GF-D8 (cell line): ENCODE data around the gene CSPG4.
"Not testable (repeated sequence)": the region's sequence is repeated elsewhere in the genome, so short reads cannot be mapped to it uniquely, and the experiment has no call there.

Experiments
- DNase-seq: peaks from one replicate; lab custom pipeline; 2025; lab: John Stamatoyannopoulos, UW

Gene CSPG4

DNA sequence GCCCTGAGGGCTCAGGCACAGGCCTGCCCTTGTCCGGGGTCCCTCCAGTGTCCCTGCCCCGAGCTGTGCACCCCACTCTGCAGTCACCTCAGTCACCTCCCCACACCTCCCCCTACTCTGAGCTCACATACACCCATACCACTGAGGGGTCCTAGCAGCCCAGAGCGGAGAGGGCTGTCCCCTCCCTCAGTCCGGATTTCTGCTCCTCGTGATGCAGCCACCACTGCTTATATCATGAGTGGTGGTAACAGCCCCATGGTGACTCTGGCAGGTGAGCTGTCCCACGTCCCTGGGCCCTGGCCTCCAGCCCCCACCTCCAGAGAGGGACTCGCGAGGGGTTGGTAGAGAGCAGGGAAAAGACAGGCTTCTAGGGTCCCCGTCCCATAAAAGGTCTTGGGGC, 8.0 kb downstream of the CSPG4 start:
- no peak for DNase-seq

DNA sequence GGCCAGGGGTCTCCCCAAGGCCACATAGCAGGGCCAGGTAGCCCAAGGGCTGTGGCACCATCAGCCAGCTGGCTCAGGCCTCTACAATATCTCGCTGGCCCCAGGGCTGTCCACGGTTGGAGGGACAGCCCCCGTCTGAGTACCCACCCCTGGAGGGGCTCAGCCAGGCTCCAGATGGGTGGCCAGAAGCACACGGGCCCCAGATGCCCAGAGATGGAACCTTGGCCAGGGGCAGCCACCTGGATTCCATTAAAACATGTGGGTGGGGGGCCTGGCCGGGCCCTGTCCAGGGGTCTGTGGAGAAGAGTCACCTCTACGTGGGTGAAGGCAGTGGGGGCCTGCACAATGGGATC, 8.4 kb downstream of the CSPG4 start:
- no peak for DNase-seq

DNA sequence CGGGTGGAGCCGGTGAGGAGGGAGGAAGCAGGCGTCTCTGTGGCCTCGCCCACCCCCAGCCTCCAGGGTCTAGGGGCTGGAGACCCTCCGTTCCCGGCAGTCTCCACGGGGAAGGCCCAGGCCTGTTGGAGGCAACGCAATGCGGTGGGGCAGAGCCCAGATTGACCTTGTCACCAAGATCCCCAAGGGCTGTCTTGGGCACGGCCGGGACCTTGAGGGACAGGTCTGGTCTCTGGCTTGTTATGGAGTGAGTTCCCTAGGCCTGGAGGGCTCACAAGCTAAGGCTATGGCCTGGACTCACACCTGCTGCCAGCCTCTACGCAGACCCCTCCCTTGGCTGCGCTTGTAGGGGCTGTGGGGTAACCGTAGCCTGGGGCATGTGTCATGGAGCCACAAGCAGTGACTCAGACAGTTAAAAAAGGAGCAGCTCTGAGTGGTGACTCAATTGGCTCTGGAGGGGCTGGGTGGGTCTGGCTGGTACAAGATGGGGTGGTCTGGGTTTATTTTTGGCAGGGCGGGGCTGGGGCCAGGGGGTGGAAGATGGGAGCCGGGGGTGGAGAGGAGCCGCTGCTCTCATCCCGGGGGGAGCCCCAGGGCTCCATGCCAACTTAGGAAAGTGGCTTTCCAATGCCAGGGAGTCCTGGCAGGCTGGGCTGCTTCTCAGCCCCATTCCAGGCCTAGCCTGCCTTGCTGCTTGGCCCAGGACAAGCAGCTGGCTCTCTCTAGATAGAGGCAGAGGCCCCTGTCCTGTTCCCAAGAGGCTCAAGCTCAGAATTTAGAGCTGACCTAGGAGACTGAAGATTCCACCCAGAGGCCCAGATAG, 9.0 kb downstream of the CSPG4 start:
- not testable (repeated sequence) for DNase-seq

DNA sequence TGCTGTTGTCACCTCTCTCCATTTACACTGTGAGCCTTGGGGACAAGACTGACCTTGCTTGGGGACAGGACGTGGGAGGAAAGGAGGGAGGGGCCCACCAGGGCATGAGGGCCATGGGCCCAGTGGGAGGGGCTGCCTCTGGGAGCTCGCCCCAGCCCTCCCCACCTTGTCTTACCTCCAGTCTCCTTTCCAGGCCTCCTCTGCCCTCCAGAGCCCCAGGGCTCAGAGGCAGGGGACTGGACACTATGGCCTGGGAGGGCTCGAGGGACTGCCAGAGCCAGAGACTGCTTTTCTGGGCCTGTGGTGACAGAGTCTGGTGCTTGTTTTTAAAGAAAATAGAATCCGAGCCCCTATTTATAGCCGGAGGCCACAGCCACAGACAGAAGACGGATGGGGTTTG, 10.2 kb downstream of the CSPG4 start:
- no peak for DNase-seq

DNA sequence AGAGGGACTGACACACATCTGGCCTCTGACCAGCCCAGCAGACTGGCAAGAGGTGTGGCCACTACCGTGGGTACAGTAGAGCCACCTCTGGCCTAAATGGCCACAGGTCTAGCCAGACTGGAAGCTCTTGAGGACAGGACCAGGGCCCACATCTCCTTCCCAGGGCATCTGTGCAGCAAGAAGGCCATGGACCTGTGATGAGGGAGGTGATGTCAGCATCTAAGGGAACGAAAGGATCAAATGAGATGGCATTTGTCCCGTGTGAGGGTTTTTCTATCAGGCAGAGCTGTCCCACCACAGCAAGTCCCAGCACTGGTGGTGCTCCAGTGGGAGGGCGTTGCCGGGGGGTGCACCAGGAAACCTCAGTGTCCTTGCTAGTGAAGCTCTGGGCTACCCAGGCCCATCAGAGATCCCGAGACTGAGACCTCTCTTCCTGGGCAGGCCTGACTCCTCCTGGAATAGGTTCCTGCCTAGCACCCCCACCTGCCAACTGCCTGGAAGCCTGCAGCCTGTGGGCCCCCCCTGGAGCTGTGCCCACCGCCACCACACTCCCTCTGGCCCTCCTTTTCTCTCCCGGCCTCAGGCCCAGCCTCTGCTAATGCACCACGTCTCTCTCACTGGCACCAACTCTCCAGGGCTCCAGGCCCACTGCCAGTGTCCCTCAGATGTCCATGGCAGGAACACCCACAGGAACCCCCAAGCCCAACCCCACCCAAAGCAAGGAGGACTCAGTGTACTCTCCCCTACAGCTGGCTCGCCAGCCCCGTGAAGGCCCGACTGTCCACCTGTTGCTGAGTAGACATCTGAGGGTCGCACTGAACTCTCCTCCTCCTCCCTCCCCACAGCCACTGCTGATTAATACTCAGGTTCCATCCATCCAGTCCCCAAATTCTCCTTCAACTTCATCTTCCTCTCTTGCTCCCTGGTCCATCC, 11.3 kb downstream of the CSPG4 start:
- not testable (repeated sequence) for DNase-seq

DNA sequence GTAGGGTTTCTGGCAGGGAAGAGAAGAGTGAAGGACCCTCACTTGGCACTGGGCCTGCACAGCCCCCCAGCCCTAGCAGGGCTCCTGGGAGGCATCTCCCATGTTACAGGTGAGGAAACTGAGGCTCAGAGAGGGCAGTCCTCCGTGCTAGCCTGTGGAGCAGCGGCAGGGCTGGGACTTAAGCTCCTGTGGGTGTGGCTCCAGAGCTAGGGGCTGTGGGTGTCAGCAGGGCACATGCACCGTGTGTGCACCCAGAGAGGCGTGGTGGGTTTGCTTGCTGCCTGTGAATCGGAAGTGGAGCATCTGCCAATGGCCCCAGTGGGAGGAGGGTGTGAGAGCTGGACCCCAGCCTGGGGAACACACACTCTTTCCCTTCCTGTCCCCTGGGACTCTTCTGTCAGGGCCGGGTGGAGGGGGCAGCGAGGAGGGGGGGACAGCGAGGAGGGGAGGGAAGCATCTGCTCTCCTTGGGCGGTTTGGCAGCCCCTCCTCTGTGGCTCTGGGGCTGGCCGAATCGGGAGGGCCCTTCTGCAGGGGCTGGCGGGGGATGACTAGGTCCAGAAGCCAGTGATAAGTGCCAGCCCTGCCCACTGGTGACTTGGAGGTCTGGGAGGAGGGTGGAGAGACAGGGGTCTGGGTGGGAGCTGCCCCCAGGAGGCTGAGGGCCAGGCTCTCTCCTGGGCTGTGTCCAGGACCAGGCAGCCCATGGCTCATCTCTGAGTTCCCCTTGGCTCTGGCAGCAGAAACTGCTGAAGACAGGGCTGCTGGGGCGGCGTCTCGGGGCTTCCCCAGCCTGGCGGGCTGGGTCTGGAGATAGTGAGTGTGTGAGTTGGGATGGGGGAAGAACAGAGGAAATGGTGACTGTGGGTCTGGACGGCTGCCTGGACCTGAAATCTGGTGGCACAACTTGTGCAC, 12.4 kb downstream of the CSPG4 start:
- peak; percentile 71 for DNase-seq

DNA sequence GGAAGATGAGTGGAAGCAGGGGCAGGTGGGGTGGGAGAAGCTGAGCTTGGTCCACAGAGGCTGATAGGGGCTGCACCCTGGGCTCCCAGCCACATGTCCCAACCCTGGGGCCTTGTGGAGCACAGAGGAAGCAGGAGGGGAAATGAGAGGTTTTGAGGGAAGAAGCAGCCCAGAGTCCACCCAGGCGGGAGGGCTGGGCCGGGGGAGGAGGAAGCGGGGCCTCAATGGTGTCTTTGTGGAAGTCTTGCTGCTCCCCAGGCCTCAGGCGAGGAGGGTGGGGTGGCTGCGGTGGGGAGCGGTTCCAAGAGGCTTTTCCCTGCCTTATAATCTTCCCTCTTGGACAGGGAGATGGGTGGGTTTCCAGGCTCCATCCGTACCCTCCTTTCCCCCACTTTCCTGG, 13.1 kb downstream of the CSPG4 start:
- DNase-seq, result peak; percentile 28

DNA sequence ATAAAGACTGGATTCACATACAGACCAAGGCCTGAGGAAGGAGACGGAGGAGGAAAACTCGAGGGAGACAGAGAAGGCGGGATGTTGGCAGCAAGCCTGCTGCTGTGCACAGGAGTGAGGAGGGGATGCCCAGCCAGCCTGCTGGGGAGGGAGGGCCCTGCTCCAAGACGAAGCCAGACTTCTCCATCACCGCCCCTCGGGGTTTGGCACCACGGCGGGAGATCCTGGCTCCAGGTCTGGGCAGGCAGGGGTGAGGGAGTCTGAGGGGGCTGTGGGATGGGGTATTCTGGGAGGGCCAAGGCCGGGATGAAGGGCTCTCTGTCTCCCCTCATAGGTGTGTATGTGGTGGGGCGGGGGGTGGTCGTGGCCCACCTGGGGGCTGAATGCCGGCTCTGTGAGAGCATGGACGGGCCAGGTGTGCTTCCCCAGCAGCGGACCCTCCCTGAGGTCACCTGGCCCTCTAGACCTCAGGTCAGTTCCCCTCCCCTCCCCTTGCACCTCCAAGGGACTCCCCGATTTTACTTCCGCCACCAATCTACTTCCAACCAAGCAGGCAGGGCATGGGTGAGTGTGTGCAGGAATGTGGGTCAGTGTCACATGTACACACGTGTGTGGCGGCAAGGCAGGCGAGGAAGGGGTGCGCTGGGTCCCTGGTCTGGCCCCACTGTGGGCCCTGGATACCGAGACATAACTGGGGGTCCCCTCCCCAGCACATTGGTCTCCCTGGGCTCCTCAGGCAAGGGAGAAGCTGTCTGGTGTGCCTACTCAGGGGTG, 14.5 kb downstream of the CSPG4 start:
- DNase-seq, result not testable (repeated sequence)

DNA sequence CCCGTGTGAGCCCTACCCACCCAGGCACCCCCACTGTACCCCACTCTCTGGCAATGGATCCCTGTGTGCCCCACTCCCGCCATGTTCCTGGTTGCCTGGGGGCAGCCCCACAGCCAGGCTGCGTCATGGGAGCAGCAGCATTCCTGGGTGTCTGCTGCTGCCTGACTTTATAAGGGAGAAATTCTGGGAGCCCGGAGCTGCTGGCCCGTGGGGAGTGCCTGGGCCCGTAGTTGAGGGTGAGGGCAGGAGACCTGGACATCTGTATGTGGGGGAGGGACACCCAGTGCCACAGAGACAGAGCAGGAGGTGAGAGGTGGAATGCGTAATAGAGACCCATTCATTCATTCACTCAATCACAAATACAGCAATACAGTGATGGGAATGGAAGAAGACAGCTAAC, 15.1 kb downstream of the CSPG4 start:
- no peak for DNase-seq

DNA sequence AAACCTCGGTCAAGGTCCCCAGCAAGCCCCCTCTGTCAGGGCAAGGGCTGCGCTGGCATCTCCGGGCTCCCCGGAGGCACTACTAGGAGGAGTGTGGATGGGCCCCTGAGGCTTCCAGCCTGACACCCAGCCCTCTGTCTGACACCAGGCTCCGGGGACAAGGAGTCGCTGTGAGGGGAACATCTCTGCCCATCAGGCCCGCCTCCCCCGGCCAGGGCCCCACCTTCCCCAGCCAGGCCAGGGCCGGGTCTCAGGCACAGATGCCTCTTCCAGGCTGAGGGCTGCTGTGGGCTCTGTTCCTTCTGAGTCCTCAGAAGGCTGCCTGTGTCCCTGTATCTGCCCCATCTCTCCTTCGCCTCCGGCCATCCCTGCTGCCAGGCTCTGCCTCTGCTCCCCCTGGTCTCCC, 15.8 kb downstream of the CSPG4 start:
- no peak for DNase-seq

DNA sequence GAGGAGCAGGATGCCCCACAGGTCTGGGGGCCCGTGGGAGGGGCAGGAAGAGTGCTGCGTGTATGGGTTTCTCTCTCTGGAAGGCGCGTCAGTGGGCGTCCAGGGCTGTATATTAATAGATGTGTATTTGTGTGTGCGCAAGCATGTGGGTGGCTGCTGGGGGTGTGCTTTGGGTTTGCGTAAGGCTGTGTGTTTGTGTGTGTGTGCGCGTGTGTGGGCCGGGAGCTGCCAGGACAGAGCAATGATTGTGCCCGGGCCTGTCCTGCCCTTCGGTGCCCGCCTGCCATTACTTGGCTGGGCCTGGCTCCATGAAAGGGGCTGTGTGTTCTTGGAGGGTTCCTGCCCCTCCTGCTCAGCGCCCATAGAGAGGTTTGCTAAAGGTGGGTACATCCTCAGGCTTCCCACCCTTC, 16.3 kb downstream of the CSPG4 start:
- DNase-seq, result no peak

DNA sequence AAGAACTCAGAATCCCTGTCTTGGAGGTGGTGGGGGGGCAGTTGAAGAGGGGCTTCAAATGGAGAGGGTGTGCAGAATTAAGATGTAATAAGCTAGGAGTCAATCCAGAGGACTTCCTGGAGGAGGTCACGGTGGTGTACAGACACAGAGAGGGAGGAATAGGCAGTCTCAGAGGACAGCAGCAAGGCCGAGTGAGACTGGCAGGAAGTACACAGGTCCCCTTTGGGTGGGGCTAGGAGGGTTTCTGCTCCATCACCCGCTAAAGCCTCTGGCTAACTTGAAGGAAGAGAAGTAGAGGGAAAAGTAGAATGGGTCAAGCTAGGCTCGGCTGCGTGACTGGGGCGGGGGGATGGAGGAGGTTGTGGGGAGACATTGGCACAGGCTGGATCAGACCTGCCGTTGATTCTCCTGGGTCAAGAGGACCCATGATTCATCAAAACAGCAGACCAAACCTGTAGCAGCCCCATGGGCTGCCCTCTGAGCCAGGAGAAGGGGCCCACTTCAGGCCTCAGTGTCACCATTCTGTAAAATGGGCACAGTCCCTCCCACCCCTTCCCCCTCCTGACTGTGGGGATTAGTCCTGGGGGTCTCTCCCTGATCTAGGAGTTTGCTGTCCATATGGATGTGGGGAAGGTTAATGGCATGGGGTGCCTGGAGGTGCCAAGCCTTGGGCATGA, 16.9 kb downstream of the CSPG4 start:
- DNase-seq, result no peak

DNA sequence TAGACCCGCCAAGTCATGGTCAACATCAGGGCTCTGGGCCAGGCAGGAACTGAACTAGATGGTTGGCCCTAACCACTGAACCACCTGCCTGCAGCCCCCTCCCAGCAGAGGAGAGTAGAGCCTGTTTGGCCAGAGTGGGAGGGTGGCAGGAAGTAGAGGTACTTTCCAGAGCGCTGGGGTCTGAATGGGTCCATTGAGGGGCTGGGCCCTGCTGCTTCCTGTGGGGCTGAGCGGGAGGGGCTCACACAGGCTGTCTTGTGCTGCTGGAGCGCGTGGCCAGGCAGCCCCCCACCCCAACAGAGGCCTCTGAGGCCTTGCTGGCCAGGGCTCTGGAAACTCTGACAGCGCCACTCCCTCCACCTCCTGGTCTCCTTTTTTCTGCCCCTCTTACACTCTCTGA, 17.4 kb downstream of the CSPG4 start:
- no peak for DNase-seq

DNA sequence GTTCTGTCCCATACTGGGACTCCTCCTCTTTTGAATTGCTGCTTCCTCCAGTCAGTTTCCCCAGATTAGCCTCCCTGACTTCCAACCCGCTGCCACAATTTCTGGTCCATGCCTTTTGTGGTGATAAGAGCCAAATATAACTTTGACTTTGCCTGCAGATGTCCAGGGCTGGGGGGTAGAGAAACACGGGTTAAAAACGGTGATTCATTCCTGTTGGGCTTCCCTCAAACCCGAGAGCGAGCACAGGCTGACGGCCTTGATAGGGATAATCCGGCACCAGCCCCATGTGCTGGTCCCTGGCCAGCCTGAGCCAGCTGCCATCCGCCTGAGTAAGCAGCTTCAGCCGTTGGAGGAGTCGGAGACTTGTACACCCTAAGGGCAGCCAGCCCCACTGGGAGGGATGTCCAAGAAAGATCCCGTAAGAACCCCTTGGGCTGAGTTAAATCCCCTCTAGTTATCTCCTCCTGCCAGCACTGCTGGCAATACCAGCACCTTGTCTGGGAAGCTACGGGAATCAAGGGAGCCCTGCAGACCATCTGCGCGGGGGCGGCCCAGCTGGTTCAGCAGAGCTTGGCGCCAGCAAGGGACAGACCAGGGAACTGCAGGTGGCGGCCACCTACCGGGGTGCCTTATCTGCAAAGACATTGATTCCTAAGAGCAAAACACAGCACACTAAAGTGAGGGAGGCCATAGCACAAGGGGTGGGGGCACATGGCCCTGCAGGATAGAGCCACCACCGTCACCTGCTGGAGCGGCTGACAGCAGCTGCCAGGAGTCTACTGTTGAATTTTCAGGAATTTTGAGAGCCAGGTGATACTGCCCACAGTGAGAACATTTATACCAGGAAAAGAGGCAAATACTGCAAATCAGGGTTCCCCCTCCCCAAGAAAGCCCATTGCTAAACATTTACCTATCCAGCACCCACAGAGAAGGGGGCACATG, 18.1 kb downstream of the CSPG4 start:
- DNase-seq, result peak; percentile 44

DNA sequence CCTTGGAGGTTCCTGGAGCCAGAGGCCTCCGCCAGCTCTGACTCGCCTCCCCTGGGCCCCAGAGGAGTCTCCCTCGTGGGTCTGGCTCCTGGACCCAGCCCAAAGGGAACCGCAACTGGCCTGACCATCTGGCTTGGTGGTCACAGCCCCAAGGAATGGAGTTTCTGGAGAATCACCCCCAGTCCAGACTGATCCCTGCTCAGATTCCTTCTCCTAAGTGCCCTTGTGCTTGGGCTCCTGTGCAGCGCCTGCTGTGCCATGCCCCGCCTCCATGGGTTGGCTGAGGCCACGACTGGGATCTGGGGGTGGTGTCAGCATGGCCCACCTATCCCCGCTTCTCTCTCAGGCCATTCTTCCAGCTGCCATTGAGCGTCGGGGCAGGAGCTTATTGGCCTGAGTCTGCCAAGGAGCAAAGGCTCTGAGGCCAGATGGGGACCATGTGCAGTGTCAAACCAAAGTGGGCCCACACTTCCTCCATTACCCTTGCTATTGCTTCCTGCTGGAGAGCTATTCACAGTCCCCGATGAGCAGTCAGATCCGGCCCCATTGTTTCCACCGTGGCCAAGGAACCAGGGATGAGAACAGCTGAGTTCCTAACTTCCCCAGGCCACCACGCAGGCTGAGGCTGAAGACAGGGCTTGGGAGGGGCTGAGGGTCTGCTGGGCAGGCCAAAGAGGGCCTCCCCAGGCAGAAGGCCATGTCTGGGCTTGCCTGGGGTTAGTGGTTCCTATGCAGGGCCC, 19.0 kb downstream of the CSPG4 start:
- DNase-seq, result peak; percentile 18

DNA sequence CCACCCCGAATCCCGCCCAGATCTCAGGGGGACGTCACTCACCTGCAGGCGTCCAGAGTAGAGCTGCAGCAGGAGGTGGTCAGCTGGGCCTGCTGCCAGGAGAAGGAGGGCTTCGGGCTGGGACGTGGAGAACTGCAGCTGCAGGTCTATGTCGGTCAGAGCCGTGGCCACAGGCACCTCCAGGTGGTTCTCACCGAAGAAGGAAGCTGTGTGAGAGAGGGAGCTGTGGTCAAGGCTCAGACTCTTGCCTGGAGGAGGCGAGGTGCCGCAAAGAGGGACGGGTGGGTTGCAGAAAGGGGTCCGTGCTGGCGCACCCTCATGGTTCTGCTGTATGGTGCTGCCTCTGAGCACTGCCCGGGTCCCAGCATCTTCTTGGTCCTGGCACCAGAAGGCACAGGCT, 19.6 kb downstream of the CSPG4 start:
- not testable (repeated sequence) for DNase-seq

DNA sequence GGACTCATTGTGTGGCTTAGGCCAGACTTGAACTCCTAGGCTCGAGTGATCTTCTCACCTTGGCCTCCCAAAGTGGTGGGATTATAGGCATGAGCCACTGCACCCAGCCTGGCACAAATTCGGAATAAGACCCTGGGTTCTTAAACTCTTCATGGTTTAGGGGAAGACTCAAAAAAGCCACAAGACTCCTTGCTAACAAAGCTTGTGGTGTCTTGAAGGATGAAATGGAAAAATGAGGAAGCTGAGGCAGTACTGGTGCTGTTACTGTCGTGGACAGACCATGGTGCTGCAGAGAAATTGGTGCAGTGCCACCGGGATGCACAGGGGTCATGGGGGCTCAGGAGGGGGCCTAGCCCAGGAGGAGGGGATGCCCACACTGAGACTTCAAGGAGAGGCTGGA, 20.3 kb downstream of the CSPG4 start:
- not testable (repeated sequence) for DNase-seq

DNA sequence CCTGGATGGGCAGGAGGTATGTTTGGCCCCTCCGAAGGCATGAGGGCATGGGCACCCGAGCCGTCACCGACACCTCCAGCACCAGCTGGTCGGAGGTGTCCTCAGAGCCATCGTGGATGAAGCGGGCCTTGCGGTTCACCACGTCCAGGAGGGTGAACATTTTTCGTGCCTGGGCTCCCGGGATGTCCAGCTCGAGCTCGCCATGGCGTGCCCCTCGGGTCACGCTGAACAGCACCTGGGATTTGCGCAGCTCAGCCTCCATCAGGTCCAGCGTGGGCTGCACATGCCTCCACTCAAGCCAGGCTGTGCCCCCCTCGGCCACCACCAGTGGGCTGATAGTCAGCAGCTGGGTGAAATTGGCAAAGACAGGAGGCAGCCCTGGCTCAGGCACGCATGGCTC, 23.2 kb downstream of the CSPG4 start:
- not testable (repeated sequence) for DNase-seq

DNA sequence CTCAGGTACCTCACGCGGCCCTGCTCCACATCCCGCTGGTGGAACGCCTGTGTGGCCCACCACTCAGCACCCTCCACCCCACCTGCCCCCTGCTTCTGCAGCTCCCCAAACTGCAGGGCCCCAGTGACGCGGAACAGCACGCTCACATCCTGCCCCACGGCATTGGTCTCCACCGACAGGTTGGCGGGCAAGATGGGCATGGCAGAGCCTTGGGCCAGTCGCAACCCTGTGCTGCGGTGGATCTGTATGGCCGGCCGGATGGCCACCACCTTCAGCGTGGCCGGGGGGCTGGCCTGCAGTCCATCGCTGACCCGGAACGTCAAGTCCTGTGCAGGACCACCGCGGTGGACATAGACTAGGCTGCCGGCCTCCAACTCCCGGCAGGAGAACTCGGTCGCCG, 23.8 kb downstream of the CSPG4 start:
- no peak for DNase-seq
